Activated T-helper 9 cell treated with anti-CD3 and anti-CD28 coated beads, Interleukin-2, amount 50 U/mL, for 16 hours (primary cell): ENCODE measurements around the gene MPND.

ENCODE experiments used
- DNase-seq: peaks from one replicate; pipeline ENCODE4 v3.0.0-alpha.2; 2020; ENCODE audit warnings: low read depth

The MPND gene, protein sequence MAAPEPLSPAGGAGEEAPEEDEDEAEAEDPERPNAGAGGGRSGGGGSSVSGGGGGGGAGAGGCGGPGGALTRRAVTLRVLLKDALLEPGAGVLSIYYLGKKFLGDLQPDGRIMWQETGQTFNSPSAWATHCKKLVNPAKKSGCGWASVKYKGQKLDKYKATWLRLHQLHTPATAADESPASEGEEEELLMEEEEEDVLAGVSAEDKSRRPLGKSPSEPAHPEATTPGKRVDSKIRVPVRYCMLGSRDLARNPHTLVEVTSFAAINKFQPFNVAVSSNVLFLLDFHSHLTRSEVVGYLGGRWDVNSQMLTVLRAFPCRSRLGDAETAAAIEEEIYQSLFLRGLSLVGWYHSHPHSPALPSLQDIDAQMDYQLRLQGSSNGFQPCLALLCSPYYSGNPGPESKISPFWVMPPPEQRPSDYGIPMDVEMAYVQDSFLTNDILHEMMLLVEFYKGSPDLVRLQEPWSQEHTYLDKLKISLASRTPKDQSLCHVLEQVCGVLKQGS

DNA sequence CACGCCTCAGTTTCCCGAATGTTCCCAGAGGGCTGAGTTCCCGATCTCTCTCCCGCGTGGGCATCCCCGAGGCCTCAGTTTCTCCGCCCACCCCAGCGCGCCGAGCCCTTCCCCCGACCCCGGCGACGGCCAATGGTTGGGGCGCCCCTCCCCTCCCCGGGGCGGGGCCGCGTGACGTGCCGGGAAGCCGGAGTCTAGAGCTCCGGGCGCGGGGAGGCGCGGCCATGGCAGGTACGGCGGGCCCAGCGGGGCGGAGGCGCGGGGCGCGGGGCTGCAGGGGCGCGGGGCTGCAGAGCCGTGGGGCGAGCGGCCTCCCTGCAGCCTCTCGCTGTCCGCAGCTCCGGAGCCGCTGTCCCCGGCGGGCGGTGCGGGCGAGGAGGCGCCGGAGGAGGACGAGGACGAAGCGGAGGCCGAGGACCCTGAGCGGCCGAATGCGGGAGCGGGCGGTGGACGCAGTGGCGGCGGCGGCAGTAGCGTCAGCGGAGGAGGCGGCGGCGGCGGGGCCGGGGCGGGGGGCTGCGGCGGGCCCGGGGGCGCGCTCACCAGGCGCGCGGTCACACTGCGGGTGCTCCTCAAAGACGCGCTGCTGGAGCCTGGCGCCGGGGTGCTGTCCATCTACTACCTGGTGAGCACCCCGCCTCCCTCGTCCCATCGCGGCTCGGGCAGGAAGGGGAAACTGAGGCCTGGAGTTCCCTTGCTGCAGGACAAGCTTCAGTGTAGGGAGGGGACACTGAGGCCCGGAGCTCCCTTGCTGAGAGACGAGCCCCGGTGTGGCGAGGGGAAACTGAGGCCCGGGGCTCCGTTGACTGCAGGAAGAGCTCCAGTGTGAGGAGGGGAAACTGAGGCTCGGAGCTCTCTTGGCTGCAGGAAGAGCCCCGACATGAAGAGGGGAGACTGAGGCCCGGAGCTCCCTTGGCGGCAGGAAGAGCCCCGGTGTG is at the start of gene MPND:
TSS of gene MPND (plus strand) at position 193 of the 938 bp plus-strand sequence. CDS start at position 225, 32 bp downstream.
- DNase-seq = peak; percentile 90

DNA sequence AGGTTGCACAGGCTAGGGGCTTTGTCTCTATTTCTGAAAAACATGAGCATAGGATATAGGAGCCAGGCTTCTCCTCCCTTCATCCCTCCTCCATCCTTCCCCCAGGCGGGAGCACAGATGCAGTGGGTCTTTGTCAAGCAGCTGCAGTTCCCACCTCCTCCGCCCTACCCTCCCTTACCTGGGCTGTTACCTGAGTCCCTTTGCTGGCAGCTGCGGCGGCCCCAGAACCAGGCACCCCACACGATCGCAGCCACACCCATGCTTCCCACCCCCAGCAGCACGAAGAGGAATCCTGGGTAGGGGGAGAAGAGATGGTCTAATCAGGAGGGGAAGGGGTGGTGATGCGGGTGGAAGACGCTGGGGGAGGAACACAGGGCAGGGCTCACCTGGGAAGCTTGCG is 49.0 kb upstream of the MPND start:
- DNase-seq = no peak

DNA sequence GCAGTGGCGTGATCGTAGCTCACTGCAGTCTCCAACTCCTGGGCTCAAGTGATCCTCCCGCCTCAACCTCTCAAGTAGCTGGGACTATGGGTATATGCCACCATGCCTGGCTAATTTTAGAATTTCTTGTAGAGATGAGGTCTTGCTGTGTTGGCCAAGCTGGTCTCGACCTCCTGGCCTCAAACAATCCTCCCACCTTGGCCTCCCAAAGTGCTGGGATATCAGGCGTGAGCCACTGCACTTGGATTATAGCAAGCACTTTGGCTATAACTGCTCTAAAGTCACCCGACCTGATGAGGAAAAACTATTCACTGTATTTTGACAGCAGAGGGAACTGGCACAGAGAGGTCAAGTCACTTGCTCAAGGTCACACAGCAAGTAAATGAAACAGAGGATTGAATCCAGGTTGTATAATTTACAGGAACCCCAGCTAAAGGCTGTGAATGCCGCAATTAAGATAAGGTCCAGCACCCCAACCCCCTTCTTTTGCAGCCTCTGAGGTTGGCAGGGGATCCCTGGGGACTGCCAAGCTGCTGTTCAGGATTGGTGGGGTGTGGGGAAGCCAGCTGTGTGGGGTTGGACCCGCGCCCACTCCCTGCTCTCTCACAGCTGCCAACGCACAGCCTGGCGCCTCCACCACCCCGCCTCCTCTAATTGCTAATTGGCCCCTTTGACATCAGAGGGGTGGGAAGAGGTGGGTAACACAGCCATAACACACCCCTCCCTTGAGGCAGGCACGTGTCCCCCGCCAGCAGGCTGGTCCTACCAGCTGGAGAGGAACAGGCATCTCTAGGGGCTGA is 47.2 kb upstream of the MPND start:
- DNase-seq = no peak

DNA sequence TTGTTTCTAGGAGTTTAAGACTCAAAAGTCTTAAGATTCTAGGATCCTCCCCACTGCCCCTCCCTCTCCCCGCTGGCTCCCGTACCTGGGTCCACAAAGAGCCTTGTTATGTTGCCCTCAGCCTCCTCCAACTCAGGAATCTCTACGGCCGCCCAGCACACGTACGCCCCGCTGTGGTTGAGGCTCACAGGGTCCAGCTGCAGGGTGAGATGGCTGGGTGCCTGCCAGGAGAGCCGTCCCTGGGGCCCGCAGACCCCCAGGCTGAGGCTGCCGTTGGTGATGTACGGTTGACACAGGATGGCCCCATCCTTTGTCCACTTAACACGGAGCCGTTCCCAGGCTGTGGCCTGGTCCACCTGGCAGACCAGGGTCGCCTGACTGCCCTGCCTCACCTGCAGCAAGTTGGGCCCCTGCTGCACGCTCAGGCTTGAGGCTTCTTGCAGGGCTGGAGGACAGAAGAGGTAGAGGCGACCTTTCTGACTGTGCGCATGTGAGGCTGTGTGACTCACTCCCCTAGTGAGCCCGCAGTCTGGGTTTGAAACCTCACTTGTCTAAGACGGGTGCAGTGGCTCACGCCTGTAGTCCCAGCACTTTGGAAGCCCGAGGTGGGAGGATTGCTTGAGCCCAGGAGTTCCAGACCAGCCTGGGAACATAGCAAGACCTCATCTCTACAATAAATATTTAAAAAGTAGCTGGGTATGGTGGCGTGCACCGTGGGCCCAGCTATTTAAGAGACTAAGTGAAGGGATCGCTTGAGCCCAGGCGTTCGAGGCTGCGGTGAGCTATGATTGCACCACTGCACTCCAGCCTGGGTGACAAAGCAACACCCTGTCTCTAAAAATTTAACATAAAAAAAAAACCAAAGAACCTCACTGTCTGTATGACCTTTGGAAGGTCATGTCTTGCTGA is 45.2 kb upstream of the MPND start:
- no peak for DNase-seq

DNA sequence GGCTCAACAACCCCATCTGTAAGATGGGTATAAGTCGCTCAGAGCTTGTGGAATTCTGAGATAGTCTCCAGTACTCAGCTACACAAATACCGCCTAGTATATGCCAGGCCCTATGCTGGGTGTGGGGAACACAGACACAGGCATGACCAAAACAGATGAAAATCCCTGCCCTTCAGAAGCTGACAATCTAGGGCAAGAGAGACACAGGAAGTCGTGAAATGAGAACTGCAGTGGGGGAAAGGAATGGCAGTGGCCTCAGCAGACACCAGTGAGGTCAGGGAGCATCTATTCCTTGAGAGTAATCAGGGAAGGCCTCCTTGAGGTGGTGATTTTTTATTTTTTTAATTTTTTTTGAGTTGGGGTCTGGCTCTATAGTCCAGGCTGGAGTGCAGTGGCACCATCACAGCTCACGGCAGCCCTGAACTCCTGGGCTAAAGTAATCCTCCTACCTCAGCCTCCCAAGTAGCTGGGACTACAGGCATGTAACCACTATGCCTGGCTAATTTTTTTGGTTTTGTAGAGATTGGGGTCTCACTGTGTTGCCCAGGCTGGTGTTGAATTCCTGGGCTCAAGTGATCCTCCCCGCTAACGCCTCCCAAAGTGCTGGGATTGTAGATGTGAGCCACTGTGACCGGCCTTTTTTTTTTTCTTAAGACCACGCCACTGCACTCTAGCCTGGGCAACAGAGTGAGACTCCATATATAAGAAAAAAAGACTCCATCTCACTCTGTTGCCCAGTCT is 44.4 kb upstream of the MPND start:
- no peak for DNase-seq

DNA sequence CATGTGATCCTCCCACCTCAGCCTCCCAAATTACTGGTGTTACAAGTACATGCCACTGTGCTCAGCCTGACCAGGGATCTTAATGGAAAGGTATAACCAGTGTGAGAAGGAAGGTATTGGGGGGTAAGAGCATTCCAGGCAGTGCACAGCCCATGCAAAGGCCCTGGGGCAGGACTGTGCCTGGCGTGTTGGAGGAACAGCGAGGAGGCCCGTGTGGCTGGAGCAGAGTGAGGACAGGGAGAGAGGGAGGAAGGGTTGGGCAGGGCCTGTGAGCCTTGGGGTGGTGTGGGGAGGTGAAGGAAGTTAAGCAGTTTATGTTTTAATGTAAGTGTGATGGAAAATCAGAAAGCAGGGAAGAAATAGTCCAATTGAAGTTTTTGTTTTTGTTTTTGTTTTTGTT is 42.8 kb upstream of the MPND start:
- no peak for DNase-seq

DNA sequence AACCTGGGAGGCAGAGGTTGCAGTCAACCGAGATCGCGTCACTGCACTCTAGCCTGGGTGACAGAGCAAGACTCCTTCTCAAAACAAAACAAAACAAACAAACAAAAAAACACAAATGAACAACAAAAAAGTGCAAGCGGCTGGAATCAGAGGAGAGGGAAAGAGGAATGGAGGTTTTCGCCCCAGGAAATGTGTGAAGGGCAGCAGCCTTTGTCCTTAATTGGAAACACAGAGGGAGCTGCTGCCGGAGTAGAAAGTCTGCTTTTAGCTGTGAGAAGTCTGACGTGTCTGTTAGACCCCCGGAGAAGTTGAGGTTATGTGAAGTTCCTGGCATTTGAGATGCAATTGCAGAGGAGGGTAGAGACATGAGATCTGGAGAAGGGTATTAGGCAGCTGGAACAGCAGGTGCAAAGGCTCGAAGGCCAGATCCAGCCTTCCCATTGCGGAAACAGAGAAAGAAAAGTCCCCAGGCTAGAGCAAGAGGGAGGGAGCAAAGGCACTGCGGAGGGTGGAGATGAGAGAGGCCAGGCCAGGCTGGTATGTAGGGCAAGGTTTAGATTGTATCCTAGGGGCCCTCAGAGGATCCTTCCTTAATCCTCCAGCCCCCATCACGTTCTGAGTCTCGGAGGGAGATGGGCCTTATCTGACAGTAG is 41.6 kb upstream of the MPND start:
- DNase-seq = no peak

DNA sequence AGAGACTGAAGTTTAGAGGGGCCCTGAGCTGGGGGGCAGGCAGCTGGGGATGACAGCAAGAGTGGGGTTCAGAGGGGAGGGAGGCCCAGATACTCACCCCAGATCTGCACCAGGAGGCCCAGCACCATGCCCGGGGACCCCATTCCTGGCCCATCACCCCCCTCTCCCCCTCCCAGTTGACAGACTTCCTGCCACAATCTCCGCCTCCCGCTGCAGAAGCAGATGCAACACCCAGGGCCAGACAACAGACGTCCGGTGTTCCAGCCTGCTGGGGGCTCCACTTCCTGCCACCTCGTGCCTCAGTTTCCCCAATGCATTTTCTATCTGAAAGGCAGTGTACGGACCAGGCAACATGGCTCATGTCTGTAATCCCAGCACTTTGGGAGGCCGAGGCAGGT is 41.1 kb upstream of the MPND start, which contains the start of gene TMIGD2:
TSS of gene TMIGD2 (minus strand) at position 147 of the 398 bp plus-strand sequence. CDS start at position 143, 4 bp downstream.
- DNase-seq = no peak

DNA sequence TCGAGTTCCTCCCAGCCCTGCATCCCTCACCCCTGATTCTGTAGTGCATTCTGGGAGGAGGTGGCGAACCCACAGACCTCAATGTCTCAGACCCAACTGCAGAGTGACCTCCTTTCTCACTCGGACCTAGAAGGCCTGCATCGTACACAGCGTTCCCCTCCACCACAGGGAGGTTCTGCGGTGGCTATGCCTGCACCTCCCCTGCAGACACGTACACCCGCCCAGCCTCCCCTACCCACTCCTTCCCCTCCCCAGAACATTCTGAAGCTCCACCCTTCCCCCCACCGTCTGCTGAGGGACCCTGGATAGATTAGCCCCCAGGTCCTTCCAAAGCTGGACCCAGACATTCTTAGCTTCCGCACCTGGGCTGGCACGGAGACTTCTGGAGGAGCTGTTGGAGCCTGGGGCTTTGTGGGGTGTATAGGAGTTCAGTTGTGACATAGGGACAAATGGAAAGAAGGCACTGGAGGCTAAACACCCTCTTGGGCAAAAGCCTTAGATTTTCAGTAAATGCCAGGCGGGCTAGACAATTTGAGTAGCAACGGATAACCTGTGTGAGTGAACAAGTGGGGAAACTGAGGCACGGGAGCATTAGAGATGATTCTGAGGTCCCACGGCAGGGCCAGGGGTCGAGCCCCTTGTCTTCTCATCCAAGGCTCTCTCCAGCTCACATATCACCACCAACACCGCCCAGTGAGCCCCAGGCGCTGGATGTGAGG is 39.4 kb upstream of the MPND start:
- DNase-seq = no peak

DNA sequence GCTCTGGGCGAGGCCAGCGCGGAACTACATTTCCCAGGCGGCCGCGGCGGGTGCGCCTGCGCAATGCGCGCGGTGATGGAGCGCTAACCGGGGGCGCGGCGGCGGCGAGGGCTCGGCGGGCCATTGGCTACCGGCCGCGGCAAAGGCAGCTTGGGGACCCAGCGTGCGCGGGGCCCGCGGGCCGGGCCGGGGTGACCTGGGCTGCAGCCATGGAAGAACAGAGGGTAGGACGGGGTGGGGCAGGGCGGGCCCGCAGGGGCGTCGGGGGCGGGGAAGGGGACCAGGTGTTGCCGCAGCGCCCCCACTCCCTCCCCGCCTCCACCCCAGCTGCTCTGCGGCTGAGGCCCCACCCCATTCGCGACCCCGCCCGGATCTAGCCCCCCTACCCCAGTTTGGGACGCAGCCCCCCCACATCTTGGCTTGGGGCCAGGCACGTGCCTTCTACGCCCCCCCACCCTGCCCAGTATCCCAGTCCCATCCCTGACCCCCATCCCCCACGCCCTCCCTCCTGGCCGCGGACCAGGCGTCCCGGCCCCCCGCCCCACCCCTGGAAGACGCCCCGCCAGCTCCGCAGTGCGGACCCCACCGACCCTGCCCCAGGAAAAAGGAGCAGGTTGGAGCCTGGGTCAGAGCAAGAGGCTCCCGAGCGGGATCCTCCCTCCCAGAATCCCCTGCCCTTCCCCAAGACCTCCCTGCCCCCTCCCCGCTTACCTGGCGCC is 38.7 kb upstream of the MPND start, which contains the start of gene FSD1:
TSS of gene FSD1 (plus strand) at position 61 of the 719 bp plus-strand sequence. CDS start at position 210, 149 bp downstream.
- peak; percentile 38 for DNase-seq

DNA sequence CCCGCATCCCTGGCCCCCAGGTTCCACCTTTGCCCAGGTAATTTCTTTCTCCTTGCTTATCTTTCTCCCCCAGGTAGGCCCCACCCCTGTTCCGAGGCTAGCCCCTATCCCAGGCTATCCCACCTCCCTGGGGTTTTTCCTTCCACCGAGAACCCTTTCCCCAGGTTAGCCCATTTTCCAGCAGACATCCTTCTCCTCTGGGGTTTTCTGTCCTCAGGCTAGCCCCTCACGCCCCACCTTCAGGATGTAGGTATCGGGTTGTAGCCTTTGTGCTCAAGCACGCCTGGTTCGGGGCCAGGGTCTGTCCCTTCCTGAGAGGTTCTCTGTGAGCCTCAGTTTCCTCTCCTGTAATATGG is 38.1 kb upstream of the MPND start:
- no peak for DNase-seq

DNA sequence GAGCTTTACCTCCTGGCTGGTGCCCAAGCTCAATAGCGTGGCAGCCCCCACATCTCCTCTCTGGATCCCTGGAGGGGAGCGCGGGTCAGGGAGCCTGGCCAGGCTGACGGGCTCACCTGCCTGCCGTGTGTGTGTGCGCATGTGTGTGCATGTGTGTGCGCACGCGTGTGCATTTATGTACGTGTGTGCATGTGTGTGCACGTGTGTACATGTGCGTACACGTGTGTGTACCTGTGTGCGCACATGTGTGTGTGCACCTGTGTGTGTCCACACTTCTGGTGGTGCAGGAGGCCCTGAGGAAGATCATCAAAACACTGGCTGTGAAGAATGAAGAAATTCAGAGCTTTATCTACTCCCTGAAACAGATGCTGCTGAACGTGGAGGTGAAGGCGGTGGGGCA is 37.7 kb upstream of the MPND start:
- DNase-seq = no peak

DNA sequence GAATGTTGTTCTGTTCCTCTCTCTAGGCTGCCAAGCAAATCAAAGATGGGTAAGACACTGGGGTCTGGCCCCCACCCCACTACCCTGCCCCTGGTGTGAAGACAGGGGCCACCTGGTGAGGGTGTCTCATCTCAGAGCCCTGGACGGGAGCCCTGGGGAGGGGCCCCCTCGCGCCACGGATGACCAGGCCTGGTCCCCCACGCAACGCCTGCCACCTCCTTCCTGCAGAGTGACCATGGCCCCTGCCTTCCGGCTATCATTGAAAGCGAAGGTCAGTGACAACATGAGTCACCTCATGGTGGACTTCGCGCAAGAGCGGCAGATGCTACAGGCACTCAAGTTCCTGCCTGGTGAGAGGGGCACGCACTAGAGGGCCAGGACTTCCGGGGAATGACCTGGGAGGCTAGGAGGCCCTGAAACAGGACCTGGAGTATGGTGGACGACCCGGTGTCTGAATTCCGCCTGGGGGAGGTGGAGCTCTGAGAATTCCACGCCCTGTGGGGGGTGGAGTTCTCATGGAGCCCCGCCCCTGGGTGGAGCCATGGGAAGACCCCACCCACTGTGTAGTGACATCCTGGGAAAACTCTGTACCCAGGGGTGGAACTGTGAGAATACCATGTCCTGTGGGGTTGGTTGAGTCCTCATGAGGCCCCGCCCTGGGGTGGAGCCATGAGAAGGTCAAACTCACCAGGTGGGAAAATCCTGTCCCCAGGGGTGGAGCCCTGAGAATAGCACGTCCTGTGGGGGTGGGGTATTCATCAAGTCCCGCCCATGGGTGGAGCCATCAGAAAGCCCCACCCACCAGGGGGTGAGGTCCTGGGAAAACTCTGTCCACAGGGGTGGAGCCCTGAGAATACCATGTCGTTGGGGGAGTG is 32.9 kb upstream of the MPND start:
- no peak for DNase-seq

DNA sequence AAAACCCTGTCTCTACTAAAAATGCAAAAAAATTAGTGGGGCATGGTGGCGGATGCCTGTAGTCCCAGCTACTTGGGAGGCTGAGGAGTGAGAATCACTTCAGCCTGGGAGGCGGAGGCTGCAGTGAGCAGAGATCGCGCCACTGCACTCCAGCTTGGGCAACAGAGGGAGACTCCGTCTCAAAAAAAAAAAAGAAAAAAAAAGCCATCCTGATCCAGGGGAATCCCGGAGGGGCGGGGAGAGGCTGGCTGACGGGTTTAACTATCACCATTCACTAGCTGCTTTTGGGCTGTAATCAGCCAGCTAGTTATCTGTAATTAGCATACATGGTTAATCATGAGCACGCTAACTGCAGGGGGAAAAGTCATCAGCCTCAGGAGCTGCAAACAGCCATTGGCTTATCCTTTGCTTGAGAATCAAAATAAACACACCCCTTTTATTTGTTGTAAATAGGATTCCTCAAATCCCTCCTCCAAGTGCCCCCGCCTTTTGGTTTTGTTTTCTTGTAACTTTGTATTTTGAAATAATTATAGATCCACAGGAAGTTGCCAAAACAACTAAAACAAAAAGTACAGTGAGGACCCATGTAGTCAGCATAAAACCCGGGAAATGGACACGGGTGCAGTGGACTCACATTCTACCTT is 29.4 kb upstream of the MPND start:
- DNase-seq = no peak

DNA sequence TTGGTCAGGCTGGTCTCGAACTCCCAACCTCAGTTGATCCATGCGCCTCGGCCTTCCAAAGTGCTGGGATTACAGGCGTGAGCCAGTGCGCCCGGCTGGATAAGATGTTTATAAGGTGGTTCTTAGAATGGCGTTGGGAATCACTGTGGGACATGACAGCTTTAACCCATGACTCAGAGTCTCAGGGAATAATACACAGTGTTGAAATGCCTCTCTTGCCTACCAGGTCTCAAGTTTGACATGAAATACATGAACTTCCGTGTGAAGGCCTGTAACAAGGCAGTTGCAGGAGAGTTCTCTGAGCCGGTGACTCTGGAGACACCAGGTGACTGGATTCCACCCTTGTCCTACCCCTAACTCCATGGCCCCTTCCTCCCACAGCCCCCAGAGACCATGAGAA is 26.4 kb upstream of the MPND start:
- no peak for DNase-seq

DNA sequence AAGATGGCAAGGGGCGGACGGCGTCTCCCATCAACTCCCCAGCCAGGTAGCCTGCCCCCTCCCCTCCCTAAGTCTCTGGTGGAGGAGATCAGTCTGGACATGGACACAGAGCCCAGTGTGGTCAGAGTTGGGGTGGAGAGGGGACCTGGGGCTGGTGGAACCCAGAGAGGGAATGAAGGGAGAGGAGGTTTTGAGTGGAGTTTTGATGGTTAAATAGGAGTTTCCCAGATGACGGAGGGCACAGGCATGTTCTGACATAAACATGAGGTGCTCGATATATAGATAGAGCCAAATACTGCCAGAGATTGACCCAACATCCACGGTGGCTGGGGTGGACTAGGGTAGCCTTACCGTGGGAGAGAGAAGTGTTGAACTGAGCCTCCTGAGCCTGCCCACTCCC is 24.9 kb upstream of the MPND start:
- DNase-seq = no peak
